Measurements from ENCODE around the gene LRRC61.
"Not testable (repeated sequence)": the region's sequence is repeated elsewhere in the genome, so short reads cannot be mapped to it uniquely, and the experiment has no call there.

LRRC61 gene

DNA sequence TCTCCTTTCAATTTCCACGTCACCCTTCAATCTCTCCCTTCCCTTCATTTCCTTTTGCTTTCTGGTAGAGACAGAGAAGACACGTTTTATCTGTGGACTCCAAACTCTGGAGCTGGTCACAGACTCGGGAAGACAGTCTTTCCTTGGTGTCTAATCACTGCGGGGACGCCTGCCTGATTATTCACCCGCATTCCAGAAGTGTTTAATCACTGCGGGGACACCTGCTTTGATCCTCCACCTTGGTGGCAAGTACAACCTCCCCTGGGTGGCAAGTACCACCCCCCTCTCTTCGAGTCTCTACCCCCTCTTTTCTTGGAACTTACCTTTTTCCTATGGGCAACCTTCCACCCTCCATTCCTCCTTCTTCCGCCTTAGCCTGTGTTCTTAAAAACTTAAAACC, 15.3 kb upstream of the LRRC61 start:
- no peak for DNase-seq (ENCODE audit: low spot score)

DNA sequence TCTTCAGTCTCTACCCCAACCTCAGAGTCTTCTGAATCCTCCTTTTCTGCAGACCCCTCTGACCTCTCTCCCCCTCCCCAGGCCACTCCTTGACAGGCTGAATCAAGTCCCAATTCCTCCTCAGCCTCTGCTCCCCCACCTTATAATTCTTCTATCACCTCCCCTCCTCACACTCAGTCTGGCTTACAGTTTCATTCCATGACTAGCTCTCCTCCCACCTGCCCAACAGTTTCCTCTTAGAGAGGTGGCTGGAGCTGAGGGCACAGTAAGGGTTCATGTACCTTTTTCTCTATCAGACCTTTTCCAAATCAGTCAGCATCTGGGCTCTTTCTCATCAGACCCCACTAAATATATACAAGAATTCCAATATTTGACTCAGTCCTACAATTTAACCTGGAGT, 14.6 kb upstream of the LRRC61 start:
- DNase-seq (ENCODE audit: low spot score) = no peak

DNA sequence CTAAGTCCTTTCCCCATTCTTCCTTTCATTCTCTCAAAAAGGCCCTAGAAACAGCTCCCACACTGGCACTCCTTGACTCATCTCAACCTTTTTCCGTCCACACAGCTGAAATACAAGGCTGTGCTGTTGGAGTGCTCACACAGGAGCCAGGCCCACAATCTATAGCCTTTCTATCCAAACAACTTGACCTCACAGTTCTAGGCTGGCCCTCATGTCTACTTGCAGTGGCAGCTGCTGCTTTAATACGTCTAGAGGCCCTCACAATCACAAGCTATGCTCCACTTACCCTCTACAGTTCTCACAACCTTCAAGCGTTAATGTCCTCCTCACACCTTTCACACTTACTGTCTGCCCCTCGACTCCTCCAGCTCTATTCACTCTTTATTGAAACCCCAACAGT, 12.0 kb upstream of the LRRC61 start:
- no peak for DNase-seq (ENCODE audit: low spot score)

DNA sequence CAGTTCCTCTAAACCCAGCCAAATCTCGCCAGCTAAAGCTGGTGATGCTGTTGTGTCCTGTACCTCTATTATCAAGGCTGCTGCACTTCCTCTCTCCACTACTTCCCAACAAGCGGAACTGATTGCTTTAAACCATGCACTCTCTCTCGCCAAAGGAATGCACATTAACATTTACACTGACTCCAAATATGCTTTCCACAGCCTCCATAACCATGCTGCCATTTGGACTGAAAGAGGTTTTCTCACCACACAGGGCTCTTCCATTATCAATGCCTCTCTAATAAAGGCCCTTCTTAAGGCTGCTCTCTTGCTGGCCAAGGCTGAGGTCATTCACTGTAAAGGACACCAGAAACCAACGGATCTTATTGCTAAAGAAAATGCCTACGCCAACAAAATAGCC, 11.4 kb upstream of the LRRC61 start:
- no peak for DNase-seq (ENCODE audit: low spot score)

DNA sequence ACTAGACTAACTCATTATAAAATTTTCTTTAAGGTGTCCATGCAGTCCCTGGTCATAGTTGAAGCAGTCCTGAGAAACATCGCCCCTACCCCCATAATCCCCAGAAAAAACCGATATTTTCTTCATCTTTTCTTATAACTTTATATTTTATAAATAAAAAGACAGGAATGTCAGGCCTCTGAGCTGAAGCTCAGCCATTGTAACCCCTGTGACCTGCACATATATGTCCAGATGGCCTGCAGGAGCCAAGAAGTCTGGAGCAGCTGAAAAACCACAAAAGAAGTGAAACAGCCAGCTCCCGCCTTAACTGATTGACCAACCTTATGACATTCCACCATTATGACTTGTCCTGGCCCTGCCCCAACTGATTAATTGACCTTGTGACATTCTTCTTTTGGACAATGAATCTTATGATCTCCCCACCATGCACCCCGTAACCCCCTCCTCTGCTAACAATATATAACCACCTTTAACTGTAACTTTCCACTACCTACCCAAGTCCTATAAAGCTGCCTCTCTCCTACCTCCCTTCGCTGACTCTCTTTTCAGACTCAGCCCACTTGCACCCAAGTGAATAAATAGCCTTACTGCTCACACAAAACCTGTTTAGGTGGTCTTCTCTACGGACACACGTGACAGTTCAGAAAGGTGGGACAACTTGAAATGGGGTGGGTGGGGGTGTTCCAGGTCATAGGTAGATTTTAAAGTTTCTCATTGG, 10.3 kb upstream of the LRRC61 start:
- not testable (repeated sequence) for DNase-seq (ENCODE audit: low spot score)

DNA sequence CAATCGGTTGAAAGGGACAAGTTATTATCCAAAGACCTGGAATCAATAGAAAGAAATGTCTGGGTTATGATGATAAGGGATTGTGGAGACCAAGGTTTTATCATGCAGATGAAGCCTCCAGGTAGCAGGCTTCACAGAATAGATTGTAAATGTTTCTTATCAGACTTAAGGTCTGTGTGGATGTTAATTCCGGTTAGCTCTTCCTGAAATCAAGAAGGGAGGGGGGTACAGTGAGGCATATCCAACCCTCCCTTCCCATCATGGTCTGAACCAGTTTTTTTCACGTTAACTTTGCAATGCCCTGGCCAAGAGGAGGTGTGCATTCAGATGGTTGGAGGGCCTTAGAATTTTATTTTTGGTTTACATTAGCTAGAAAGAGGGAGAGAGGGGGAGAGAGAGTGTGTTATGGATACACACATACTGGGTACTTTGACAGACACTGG, 9.8 kb upstream of the LRRC61 start:
- no peak for DNase-seq (ENCODE audit: low spot score)

DNA sequence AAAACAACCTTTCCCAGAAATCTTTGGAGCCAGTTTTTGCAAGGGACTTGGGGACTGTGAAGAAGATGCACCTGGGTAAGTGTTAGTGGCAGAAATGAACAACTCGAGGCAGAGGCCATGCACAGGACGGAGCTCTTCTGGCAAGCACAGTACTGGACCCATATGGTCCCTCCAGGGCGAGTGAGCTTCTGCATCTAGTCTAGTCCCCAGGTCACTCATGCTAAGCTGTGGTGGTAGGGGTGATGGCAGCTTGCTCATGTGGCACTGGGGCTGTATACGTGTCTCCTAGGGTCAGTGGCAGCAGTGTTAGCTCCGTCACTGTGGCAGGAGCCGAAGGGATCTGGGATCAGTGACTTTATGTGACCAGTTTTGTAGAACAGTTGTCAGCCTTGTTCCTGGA, 9.3 kb upstream of the LRRC61 start:
- DNase-seq (ENCODE audit: low spot score) = no peak

DNA sequence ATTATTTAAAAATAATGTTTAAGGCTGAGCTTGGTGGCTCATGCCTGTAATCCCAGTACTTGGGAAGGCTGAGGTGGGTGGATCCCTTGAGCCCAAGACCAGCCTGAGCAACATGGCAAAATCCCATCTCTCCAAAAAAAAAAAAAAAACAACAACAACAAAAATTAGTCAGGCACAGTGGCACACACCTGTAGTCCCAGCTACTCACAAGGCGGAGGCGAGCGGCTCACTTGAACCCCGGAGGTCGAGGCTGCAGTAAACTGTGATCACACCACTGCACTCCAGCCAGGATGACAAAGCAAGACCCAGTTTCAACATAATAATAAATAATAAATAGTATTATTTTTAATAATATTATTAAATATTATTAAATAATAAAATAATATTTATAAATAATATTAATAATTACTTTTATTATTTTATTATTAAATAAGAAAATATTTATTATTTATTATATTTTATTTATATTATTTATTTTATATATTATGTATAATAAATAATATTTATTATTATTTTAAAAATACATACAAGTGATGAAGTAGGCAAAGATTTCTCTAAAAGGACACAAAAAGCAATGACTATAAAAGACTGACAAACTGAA, 8.4 kb upstream of the LRRC61 start:
- no peak for DNase-seq (ENCODE audit: low spot score)

DNA sequence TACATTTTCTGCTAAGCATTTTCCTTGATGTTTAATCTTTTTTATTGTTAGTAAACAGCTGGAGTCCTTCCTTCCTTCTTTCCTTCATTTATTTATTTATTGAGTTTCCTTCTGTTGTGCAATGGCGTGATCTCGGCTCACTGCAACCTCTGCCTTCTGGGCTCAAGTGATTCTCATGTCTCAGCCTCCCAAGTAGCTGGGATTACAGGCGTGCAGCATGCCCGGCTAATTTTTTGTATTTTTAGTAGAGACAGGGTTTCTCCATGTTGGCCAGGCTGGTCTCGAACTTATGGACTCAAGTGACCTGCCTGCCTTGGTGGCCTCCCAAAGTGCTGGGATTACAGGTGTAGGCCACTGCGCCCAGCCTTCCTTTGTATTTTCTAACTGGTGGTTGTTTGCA, 6.2 kb upstream of the LRRC61 start:
- not testable (repeated sequence) for DNase-seq (ENCODE audit: low spot score)

DNA sequence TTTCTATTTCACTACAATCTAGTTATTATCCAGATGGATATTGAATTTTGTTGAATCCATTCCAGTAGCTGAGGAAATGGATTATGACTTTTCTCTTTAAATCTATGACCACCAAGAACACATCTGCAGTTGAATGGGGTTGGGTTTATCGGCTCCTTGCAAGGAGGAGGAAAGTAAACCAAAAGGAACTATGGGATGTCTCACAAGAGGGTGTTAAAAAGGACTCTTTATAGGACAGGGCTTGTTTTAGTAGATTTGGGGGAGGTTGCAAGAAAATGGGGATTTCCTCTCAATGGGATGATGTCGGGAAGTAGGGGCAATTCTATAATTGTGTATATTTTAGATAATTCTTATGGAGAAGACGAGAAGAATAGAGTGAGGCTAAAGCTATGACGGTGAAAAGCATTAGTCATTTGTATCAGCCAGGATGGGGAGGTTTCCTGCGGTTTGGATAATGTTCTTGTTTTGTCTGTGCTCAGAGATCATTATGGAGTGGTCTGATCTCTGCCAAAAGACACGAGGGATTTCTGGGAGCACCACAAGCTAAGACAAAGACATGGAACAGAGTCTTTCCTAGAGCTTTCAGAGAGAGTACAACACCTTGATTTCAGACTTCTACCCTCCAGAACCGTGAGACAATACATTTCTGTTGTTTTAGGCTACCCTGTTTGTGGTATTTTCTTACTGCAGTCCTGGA, 5.3 kb upstream of the LRRC61 start:
- DNase-seq (ENCODE audit: low spot score) = no peak

DNA sequence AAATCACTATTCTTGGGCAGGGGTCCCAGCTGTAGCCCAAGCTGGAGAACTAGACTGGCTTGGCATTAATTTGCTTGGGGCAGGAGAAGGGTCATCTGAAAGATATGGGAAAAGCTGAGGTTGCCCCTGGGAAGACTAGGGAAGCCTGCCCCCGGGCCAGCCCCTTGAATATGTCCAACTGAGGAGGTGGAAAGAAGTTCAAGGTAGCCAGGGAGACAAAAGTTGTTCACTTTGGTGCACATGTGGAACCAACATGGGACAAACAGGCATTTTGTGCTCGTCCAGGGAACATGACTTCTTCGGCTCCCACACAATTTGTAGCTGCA, 1.4 kb upstream of the LRRC61 start:
- DNase-seq (ENCODE audit: low spot score) = no peak

DNA sequence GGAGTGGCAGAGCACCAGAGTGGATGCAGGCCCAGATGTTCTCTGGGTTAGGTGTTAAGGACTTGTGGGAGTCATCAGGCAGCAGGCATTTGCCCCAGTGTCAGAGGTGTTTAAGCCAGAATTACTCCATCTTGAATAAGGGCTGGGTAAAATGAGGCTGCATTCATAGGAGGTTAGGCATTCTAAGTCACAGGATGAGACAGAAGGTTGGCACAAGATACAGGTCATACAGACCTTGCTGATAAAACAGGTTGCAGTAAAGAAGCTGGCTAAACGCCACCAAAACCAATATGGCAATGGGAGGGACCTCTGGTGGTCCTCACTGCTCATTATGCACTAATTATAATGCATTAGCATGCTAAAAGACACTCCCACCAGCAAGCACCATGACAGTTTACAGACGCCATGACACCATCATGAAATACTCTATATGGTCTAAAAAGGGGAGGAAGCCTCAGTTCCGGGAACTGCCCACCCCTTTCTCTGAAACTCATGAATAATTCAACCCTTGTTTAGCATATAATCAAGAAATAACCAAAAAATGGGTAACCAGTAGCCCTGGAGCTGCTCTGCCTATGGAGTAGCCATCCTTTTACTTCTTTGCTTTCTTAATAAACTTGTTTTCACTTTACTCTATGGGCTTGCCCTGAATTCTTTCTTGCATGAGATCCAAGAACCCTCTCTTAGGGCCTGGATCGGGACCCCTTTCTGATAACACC, 882 bp upstream of the LRRC61 start:
- peak; percentile 57 for DNase-seq (ENCODE audit: low spot score)

DNA sequence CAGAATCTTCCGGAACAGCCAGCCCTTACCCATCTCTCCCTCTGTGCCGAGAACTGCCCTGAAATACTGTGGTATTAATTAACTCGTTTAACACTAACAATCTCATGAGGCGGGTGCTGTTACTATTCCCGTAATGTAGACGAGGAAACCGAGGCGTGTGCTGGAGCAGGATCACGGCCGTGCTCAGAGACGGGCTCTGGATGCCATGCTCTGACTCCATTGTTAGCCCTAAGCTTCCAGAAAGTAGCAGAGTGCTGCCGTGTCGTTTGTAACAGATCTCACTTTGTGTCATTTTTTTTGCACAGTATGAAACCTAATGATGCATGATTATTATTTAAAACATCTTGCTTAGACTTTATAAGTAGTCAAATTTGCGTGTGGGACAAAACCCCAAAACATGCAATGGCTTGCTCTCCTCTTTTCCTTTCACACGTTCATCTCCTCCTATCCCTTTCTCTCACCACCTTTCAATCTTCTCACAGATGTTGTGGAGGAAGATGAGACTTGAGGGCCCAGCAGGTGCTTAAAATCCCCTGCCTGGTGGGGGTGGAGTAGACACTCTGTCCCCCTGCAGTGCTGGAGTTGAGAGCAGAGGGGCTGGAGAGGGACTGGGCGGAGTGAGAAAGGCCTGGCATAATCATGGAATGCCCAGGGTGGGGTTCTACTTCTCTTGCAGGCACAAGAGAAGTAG, 672 bp downstream of the LRRC61 start:
- DNase-seq (ENCODE audit: low spot score) = no peak

DNA sequence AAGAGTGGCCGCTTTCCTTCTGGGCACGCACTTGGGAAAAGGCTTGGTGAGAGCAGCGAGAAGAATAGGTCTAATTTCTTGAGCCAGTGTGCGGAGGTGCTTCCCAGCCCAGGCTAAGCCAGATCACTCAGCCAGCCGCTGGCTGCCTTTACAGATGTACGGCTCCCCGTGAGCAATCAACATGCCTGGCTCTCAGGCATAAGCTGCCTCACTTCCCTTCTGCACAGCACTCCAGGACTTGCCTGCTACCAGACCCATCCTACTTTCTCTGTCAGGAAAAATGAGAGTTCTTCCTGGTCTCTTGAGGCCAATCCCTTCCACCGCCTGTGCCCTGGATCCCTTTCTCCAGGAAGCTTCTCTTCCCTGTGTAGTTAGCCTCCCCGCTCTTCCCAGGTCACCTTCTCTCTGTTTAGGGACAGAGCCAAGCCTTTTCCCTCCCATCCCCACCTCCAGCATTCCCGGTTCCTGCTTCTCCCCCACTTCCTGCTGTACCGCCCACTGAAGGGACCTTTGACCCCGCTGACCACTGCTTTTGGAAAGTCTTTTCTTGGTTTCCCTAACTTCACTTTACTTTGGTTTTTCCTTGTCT, 1.3 kb downstream of the LRRC61 start:
- DNase-seq (ENCODE audit: low spot score) = no peak

DNA sequence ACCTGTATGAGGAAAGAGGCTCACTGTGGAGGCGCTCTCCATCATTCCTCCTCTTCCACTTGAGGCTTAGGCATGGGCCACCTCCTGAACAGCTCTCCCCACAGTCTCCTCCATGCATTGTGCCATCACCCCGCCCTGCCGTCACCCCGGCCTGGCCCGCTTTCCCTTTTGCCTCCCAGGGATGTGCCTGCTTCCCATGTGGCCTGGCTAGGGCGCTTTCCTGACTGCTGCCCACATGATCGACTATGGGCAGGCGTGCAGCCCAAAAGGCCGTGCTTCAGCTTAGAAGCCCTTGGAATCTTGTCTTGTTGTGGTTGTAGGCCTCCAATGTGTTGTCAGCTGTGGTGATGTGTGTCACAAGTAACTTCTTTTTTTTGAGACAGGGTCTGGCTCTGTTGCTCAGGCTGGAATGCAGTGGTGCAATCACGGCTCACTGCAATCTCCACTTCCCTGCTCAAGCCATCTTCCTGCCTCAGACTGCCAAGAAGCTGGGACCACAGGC, 2.0 kb downstream of the LRRC61 start:
- no peak for DNase-seq (ENCODE audit: low spot score)

DNA sequence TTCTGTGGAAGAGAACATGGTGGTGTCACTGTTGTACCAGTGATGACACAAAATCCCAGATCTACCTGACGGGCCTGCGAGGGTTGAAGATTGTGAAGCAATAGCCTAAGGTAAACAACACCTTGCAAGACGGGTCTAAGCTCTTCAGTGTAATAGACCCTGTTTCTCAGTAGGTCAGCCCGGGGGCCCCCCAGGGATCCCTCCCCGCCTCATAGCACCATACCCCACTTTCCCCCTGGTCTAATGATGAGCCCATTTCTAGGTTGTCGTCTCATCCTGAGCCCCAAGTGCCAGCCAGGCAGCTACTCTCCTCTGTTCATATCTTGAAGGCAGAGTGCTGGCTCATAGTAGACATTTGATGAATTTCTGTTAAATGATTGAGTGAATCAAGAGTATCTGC, 2.7 kb downstream of the LRRC61 start:
- no peak for DNase-seq (ENCODE audit: low spot score)

DNA sequence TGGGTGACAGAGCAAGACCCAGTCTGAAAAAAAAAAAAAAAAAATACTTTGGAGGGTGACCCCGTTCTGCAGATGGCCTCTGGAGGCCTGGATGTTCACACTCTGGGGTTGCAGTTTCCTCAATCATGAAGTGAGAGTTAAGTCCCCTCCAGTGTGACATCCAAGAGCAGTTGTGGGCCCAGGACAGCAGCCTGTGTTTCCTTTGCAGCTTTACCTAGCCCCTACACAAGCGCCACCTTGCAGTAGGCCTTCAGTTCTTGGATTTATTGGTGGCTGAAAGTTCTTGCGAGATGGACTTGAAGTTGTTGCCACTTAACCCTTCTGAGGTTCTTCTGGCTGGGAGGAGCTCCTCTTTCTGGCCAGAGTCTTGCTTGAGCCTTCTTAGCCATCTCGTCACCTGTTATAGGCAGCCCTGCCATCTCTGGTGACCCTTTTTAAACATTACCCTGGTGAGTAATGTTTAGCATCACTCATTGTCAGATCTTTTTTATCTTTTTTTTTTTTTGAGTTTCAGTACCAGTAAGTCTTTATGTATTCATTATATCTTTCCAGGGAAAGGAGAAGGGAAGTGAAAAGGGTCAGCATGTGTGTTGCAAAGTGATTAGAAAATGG, 3.6 kb downstream of the LRRC61 start:
- no peak for DNase-seq (ENCODE audit: low spot score)

DNA sequence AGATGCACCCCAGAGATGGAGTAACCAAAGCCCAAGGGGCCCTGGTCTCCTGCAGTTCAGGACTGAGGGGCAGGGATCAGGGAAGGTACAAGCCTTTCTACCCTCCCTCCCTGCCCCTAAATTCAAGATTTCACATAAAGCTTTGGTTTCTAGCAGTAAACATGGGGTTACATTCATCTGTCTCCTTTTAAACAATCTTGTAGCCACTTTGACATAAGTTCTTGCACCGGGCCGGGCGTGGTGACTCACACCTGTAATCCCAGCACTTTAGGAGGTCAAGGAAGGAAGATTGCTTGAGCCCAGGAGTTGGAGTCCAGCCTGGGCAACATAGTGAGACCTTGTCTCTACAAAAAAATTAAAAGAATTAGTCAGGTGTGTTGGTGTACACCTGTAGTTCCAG, 4.2 kb downstream of the LRRC61 start:
- no peak for DNase-seq (ENCODE audit: low spot score)

DNA sequence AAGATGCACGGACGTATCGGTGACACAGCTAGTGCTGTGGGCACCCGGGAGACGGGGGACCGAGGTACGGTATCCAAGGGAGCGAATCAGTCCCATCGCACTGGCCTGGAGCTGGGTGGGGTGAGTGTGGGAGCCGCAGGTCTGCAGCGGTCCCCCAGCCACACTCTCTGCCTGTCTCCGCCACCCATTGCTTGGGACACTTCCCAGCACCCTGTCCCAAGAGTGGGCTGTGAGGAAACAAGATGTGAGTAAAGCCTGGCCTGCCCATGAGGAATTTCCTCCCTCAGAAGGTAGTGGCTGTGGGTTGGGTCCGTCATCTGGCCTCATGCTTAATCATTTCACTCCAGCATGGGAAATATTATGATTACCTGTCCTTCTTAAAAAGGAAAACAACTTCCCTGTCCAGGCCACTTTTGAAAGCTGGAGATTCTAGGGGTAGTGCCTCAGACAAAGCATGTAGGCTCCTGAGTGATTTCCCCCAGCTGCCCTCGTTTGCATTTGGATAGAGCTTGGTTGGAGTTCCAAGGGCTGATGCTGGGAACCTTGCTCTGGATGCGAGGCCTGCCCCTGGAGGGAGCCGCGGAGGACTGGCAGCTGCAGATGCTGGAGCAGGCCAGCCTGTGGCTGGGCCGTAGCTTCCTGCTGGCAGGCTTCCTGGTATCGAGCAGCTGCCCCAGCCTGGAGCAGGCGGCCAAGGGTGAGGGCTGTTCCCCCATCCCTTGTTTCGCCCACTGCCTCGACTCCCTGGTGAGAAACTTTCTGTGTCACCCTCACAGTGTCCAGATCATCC, 6.4 kb downstream of the LRRC61 start:
- no peak for DNase-seq (ENCODE audit: low spot score)

DNA sequence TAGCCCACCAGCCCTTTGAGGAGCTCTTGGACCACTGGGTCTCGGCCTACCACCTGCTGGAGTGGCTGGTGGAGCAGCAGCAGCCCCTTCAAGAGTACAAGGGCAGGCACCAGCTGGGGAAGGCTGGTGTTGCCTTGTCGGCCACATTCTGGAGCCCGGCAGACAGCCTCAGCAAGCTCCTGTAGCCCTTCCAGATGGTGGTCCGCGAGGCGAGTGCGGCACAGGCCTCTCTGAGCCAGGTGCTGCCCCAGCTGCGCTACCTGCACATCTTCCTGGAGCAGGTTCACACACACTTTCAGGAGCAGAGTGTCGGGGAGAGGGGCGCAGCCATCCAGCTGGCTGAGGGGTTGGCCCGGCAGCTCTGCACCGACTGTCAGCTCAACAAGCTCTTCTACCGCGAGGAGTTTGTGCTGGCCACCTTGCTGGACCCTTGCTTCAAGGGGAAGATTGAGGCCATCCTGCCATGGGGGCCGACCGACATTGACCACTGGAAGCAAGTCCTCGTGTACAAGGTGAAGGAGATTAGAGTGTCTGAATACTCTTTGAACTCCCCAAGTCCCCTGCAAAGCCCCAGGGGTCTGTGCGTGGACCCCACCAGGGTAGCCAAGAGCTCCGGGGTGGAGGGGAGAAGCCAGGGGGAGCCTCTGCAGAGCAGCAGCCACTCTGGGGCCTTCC, 7.2 kb downstream of the LRRC61 start:
- DNase-seq (ENCODE audit: low spot score) = no peak
